Left lung (tissue), 10 donors: Measurements from ENCODE around the gene WWTR1. TPM values are rescaled to one million over a fixed set of nuclear protein-coding genes. Genes with fewer than 3 reads are reported as not detected.
A peak's percentile ranks its signal among the peaks of the same experiment; 100 is the strongest.

Experiments used
- ATAC-seq: fragments of 200-7000 bp; cut with Tn5 transposase; one replicate; pipeline ENCODE4 v1.9.1; 2020; ENCODE audit warnings: moderate library complexity
- DNase-seq, 4 donors: peaks; one replicate each; pipeline ENCODE4 v3.0.0-alpha.2; 2013 to 2020
- H3K27ac ChIP-seq, 2 donors: fragments of 200-600 bp; sonication (generic) in 1 of 2; one replicate each; pipeline versions ENCODE4 v1.5.0 to v1.8.0; 2020 to 2021
- H3K27me3 ChIP-seq, 2 donors: fragments of 200-600 bp; sonication (generic) in 1 of 2; one replicate each; pipeline versions ENCODE4 v1.5.0 to v1.8.0; 2020 to 2021
- H3K36me3 ChIP-seq, 2 donors: fragments of 200-600 bp; sonication (generic) in 1 of 2; one replicate each; pipeline versions ENCODE4 v1.5.0 to v1.8.0; 2020 to 2021
- H3K4me1 ChIP-seq, 2 donors: fragments of 200-600 bp; one replicate each; pipeline ENCODE4 v1.8.0; 2021
- H3K4me3 ChIP-seq, 2 donors: fragments of 200-600 bp; sonication (generic) in 1 of 2; one replicate each; pipeline versions ENCODE4 v1.5.0 to v1.8.0; 2020 to 2021; ENCODE audit warnings: mild to moderate bottlenecking in 1 of 2
- H3K9me3 ChIP-seq, 2 donors: fragments of 200-600 bp; sonication (generic) in 1 of 2; one replicate each; pipeline versions ENCODE4 v1.5.0 to v1.8.0; 2020 to 2021
- CTCF ChIP-seq, 2 donors: fragments of 200-600 bp; sonication (generic) in 1 of 2; IDR thresholded peaks; one replicate each; pipeline versions ENCODE4 v1.5.0 to v1.8.0; 2021; ENCODE audit warnings: antibody characterized with exemption in 2 of 2
- intact Hi-C, 2 donors: fragments of 100-400 bp; cut with DNase I; formaldehyde crosslinking; loops; one replicate each; pipeline versions ENCODE4 v1.11.2 to v1.14.2; 2022
- polyA plus RNA-seq, 6 donors: library from polyadenylated mRNA; unstranded; fragments of 120-200 nt; gene quantifications; one replicate each; pipeline ENCODE4 v1.2.1, GENCODE V29; 2013; ENCODE audit not compliant: insufficient read length in 6 of 6
- total RNA-seq, 2 donors: library from RNA; stranded (reverse); fragmentation: NEBNext Ultra II Directional; extraction: Animal tissue kit (Norgen Biotek cat#: 25700); gene quantifications; one replicate each; pipeline ENCODE4 v1.2.1, GENCODE V29; 2021
- donor health status: DM: no; HTN: yes; CAD: no.
- donor health status: DM: no; HTN: no; CAD: no.

The WWTR1 gene
- total and polyA plus RNA-seq, 8 donors: 74.2 to 124 (median 107) TPM

- TF ChIP-seq CTCF (IDR thresholded peaks at IDR 0.05): no peak
- Histone ChIP-seq H3K36me3 (no peaks in the 10 kb centered on the region), H3K4me1 (peaks cover 15 to 35% of the 10 kb centered on the region in 2 donors), H3K9me3 (no peaks in the 10 kb centered on the region), H3K27ac (peak overlapping the region; percentile 92 to 99), H3K4me3 (peak overlapping the region; percentile 61 to 64), H3K27me3 (peaks cover 0 to 85% of the 10 kb centered on the region in 2 donors)
- intact Hi-C loops: loop anchor here in 1 of 2 donors (5.0 to 10.0 kb wide), 2 partner anchors 81 to 129 kb away; no protein-coding TSS in a partner anchor
- ATAC-seq (no peak), DNase-seq (peak in 1 of 4 donors; percentile 26)
Observed at GRCh38 chr3:149655826-149656574, 1.8 kb downstream of the WWTR1 start.

- no peaks in the 10 kb centered on the region for H3K36me3 ChIP-seq
- intact Hi-C loops: loop anchor here in 1 of 2 donors (10.0 kb wide), 1 partner anchor 79 kb away; no protein-coding TSS in a partner anchor
- peaks cover 15 to 34% of the 10 kb centered on the region in 2 donors for H3K4me1 ChIP-seq
- peak overlapping the region; percentile 4 to 64 for H3K4me3 ChIP-seq
- H3K9me3 ChIP-seq: no peaks in the 10 kb centered on the region
- DNase-seq (no peak), ATAC-seq (no peak)
- H3K27me3 ChIP-seq: peaks cover 0 to 72% of the 10 kb centered on the region in 2 donors
- H3K27ac ChIP-seq: peak overlapping the region; percentile 14 to 18
- TF ChIP-seq CTCF (IDR thresholded peaks at IDR 0.05): no peak
Observed at GRCh38 chr3:149654188-149654601, 3.6 kb downstream of the WWTR1 start.

DNA sequence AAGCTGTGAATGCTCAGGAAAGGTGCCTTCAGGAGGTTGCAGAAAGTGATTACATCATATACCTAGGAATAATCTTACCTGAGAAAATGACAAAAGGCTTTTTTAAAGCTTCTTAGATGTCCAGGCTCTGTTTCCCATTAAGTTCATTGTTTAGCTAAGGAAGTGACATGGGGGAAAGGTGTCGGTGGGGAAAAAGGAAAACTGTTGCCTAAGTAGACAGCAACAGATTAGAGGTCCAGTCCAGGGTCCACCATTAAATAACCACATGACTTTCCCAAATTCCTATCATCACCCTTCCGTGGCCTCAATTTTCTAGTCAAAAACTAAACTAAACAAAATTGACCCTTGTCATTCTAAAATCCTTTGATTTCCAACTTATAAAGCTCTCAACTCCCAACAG is 4.3 kb downstream of the WWTR1 start:
- Histone ChIP-seq H3K36me3 (no peaks in the 10 kb centered on the region), H3K27ac (no peak overlapping the region), H3K27me3 (peaks cover 0 to 65% of the 10 kb centered on the region in 2 donors), H3K9me3 (no peaks in the 10 kb centered on the region), H3K4me1 (peaks cover 20 to 32% of the 10 kb centered on the region in 2 donors), H3K4me3 (peak overlapping the region in 1 of 2 donors; percentile 64)
- intact Hi-C loops: loop anchor here in 1 of 2 donors (10.0 kb wide), 1 partner anchor 79 kb away; no protein-coding TSS in a partner anchor
- no peak for ATAC-seq
- no peak for TF ChIP-seq CTCF (IDR thresholded peaks at IDR 0.05)
- no peak for DNase-seq

GRCh38 chr3:149653136-149653535 is 4.7 kb downstream of the WWTR1 start:
- Histone ChIP-seq H3K9me3 (no peaks in the 10 kb centered on the region), H3K36me3 (no peaks in the 10 kb centered on the region), H3K27ac (no peak overlapping the region), H3K27me3 (peaks cover 0 to 61% of the 10 kb centered on the region in 2 donors), H3K4me1 (peaks cover 23 to 33% of the 10 kb centered on the region in 2 donors), H3K4me3 (peak overlapping the region in 1 of 2 donors; percentile 64)
- ATAC-seq (no peak), DNase-seq (no peak)
- intact Hi-C loops: loop anchor here in 1 of 2 donors (10.0 kb wide), 1 partner anchor 78 kb away; no protein-coding TSS in a partner anchor
- TF ChIP-seq CTCF (IDR thresholded peaks at IDR 0.05): no peak

GRCh38 chr3:149650828-149651227 is 7.0 kb downstream of the WWTR1 start:
- DNase-seq: no peak
- no peak overlapping the region for H3K4me3 ChIP-seq
- H3K9me3 ChIP-seq: no peaks in the 10 kb centered on the region
- peaks cover 0 to 38% of the 10 kb centered on the region in 2 donors for H3K27me3 ChIP-seq
- ATAC-seq: no peak
- no peak for TF ChIP-seq CTCF (IDR thresholded peaks at IDR 0.05)
- H3K4me1 ChIP-seq: peaks cover 30 to 40% of the 10 kb centered on the region in 2 donors
- H3K36me3 ChIP-seq: no peaks in the 10 kb centered on the region
- H3K27ac ChIP-seq: no peak overlapping the region
- intact Hi-C loops: loop anchor here in 1 of 2 donors (10.0 kb wide), 1 partner anchor 76 kb away; no protein-coding TSS in a partner anchor
